ENCODE results near the gene OR6K6.

Gene OR6K6

DNA sequence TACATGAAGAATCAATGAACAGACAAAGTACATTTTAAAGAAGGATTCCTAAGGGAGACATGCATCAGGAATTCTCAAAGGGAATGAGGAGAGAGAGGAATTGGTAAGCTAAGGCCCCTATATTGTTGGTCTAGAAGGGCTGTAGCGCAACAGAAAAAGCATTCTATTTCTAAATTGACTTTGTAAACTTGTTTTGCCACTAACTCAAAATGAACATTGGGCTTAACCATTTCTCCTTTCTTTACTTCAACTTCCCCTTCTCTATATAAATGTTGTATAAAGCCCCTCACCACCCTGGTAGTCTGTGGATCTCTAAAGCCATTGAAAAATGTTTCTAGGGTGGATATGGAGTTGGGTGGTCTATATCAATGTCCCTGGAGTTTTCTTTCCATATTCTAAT lies 46.9 kb downstream of the OR6K6 start:
- no peak for DNase-seq (ENCODE audit: low read depth)

DNA sequence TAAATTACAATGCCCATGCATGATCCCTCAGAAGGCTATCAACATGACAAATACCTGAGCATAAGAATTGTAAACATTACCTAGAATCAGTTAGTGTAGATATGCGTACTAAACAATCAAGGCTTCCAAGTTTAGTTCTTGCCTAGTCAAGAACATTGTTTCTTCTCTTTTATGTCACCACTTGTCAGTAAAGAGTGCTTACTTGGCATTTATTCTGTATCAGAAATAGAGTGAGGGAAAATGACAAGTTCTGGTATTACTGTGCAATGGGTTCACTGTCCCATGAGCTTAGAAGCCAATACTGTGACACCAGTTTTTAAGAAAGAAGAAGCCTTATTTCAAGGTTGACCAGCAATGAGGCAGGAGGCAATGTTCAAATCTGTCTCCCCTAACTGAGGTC lies 49.2 kb downstream of the OR6K6 start:
- no peak for DNase-seq (ENCODE audit: low read depth)

Measured in CMK (cell line).